Panc1 (cell line): ENCODE data around the gene ADGRL3. TPM values are rescaled to one million over a fixed set of nuclear protein-coding genes. Genes with fewer than 3 reads are reported as not detected.

Experiments
- ATAC-seq: fragments of 200-7000 bp; cut with Tn5 transposase; 2 replicates; pipeline ENCODE4 v1.9.1; 2020; ENCODE audit warnings: mild to moderate bottlenecking, moderate library complexity
- BruUV-seq: library from RNA; stranded (reverse); fragments of 400-500 nt; replicated peaks from 2 replicates; lab custom pipeline; 2021; lab: Mats Ljungman, UMichigan
- CTCF ChIA-PET: fragments of 300-600 bp; sonication (Branson Sonifier 250); formaldehyde crosslinking; loops from one replicate; lab custom pipeline; 2022; ENCODE audit warnings: antibody characterized with exemption; lab: Charles Lee
- POLR2A ChIA-PET: fragments of 300-600 bp; sonication (Branson Sonifier 250); formaldehyde crosslinking; loops from one replicate; lab custom pipeline; 2022; ENCODE audit warnings: antibody characterized with exemption; lab: Charles Lee
- DNase-seq: peaks from one replicate; pipeline ENCODE4 v3.0.0-alpha.2; 2010; ENCODE audit warnings: low read depth, low spot score
- H3K27ac ChIP-seq: 2 replicates; pipeline ENCODE4 v1.5.1; 2011; ENCODE audit warnings: mild to moderate bottlenecking, low read length, inconsistent platforms
- H3K27me3 ChIP-seq: fragments of 200-500 bp; sonication (Bioruptor generic); 2 replicates; pipeline ENCODE4 v1.6.0; 2014; ENCODE audit warnings: low read length, inconsistent platforms; ENCODE audit not compliant: control insufficient read depth, insufficient read depth
- H3K36me3 ChIP-seq: fragments of 200-500 bp; sonication (Bioruptor generic); 2 replicates; pipeline ENCODE4 v1.5.1; 2014; ENCODE audit warnings: inconsistent platforms, mild to moderate bottlenecking, low read length, moderate library complexity; ENCODE audit not compliant: control insufficient read depth, insufficient read depth
- H3K4me1 ChIP-seq: 2 replicates; pipeline ENCODE4 v1.5.1; 2011; ENCODE audit warnings: inconsistent platforms, mild to moderate bottlenecking, low read length, moderate library complexity; ENCODE audit not compliant: control insufficient read depth, insufficient read depth
- H3K4me3 ChIP-seq, 2 experiments: 2 replicates each; pipeline ENCODE4 v1.5.1; 2011 to 2012; ENCODE audit warnings: low read depth in 2 of 2, low read length in 2 of 2, mild to moderate bottlenecking in 2 of 2, inconsistent platforms in 1 of 2, moderate library complexity in 1 of 2
- H3K9me3 ChIP-seq: fragments of 200-500 bp; sonication (Bioruptor generic); 2 replicates; pipeline ENCODE4 v1.5.1; 2014; ENCODE audit warnings: low read depth, mild to moderate bottlenecking, inconsistent platforms, low read length, moderate library complexity; ENCODE audit not compliant: control insufficient read depth, insufficient read depth
- CTCF ChIP-seq: fragments of 450-650 bp; IDR thresholded peaks from 2 replicates; pipeline ENCODE4 v1.5.1; 2017; ENCODE audit warnings: mild to moderate bottlenecking
- POLR2AphosphoS5 ChIP-seq: IDR thresholded peaks from 2 replicates; pipeline ENCODE4 v1.6.1; 2012; ENCODE audit warnings: mild to moderate bottlenecking, low read depth, low read length, moderate library complexity
- REST ChIP-seq, 2 experiments: IDR thresholded peaks; 2 replicates each; pipeline ENCODE4 v1.6.1; 2011 to 2012; ENCODE audit warnings: low read depth in 2 of 2, control low read depth in 1 of 2, low read length in 1 of 2, mild to moderate bottlenecking in 1 of 2, moderate library complexity in 1 of 2; ENCODE audit not compliant: insufficient read depth in 1 of 2
- SIN3A ChIP-seq: IDR thresholded peaks from 2 replicates; pipeline ENCODE4 v1.6.1; 2012; ENCODE audit warnings: low read depth, mild to moderate bottlenecking, low read length, moderate library complexity, borderline replicate concordance; ENCODE audit not compliant: insufficient read depth
- TCF7L2 ChIP-seq: IDR thresholded peaks from 2 replicates; pipeline ENCODE4 v1.6.1; 2011; ENCODE audit warnings: mild to moderate bottlenecking, low read depth, low read length, inconsistent platforms
- in situ Hi-C: cut with HindIII; loops from 2 replicates; pipeline ENCODE4 v1.10.0; 2016; ENCODE audit warnings: low sequenced_read_pairs, low pct_unique_long_range_greater_than_20kb
- intact Hi-C: fragments of 100-400 bp; cut with micrococcal nuclease; formaldehyde crosslinking; loops from one replicate; pipeline ENCODE4 v1.10.0; 2022; ENCODE audit not compliant: unreplicated experiment
- total RNA-seq: library from RNA; stranded (reverse); gene quantifications from one replicate; pipeline ENCODE4 v1.2.1, GENCODE V29; 2021; ENCODE audit not compliant: unreplicated experiment

The ADGRL3 gene
- total RNA-seq, 1 experiment from 2014 or later: 0.23 TPM

GRCh38 chr4:61468024-61468720 is 268.0 kb downstream of the ADGRL3 start:
- ATAC-seq: no peak
- no peaks in the 10 kb centered on the region for H3K9me3 ChIP-seq
- no peaks in the 10 kb centered on the region for H3K36me3 ChIP-seq
- ChIA-PET CTCF (no interaction called here), POLR2A (no interaction called here)
- no peak overlapping the region for H3K27ac ChIP-seq
- no peak for DNase-seq
- in situ Hi-C loops: no loop called here
- TF ChIP-seq POLR2AphosphoS5 (no peak), CTCF (no peak), TCF7L2 (no peak), SIN3A (no peak), REST (IDR thresholded peaks at IDR 0.05; ENCODE audit: insufficient read depth in 1 of 2, low read depth in 2 of 2, low read length in 1 of 2) (no peak)
- no peak overlapping the region for H3K4me3 ChIP-seq
- H3K4me1 ChIP-seq: no peaks in the 10 kb centered on the region
- intact Hi-C loops: no loop called here
- no TSS peak for BruUV-seq
- no peaks in the 10 kb centered on the region for H3K27me3 ChIP-seq

GRCh38 chr4:61473306-61473705 is 273.2 kb downstream of the ADGRL3 start:
- CTCF ChIA-PET: no interaction called here
- POLR2A ChIA-PET: no interaction called here

More at GRCh38 chr4:61473306-61473705, 273.2 kb downstream of the ADGRL3 start:
- DNase-seq (no peak), ATAC-seq (no peak)
- Histone ChIP-seq H3K36me3 (no peaks in the 10 kb centered on the region), H3K4me1 (no peaks in the 10 kb centered on the region), H3K4me3 (no peak overlapping the region), H3K27ac (no peak overlapping the region), H3K9me3 (no peaks in the 10 kb centered on the region), H3K27me3 (no peaks in the 10 kb centered on the region)
- TF ChIP-seq REST (IDR thresholded peaks at IDR 0.05; ENCODE audit: insufficient read depth in 1 of 2, low read depth in 2 of 2, low read length in 1 of 2): no peak
- TF ChIP-seq CTCF: no peak
- no peak for TF ChIP-seq SIN3A
- TF ChIP-seq TCF7L2: no peak
- no peak for TF ChIP-seq POLR2AphosphoS5
- intact Hi-C loops (no loop called here), in situ Hi-C loops (no loop called here)
- BruUV-seq: no TSS peak
